GM20431 (cell line): ENCODE results near the gene QDPR.

Experiments used
- in situ Hi-C: fragments of 300-500 bp; cut with MseI, MboI; formaldehyde crosslinking; loops from one replicate; pipeline ENCODE4 v1.15.0; 2020; ENCODE audit warnings: low sequenced_read_pairs; ENCODE audit not compliant: unreplicated experiment

Gene QDPR

GRCh38 chr4:17534705-17535104 lies 22.8 kb upstream of the QDPR start:
- in situ Hi-C loops, result no loop called here

GRCh38 chr4:17531538-17532285 lies 19.8 kb upstream of the QDPR start:
- in situ Hi-C loops, result no loop called here

- in situ Hi-C loops, result no loop called here
These were observed 16.8 kb upstream of the QDPR start for GRCh38 chr4:17528551-17529165.

- in situ Hi-C loops, result no loop called here
These were observed 15.0 kb upstream of the QDPR start for GRCh38 chr4:17526695-17527477.

- in situ Hi-C loops, result no loop called here
These were observed 11.8 kb upstream of the QDPR start for GRCh38 chr4:17523662-17524061.

- in situ Hi-C loops, result no loop called here
These were observed 9.7 kb upstream of the QDPR start for GRCh38 chr4:17521595-17521994.

GRCh38 chr4:17517664-17518063 lies 5.8 kb upstream of the QDPR start:
- in situ Hi-C loops, result no loop called here

- in situ Hi-C loops, result no loop called here
These were observed 5.1 kb upstream of the QDPR start for GRCh38 chr4:17516980-17517379.

GRCh38 chr4:17515445-17516407 lies 3.8 kb upstream of the QDPR start:
- in situ Hi-C loops, result no loop called here

GRCh38 chr4:17514865-17515264 lies 3.0 kb upstream of the QDPR start, which contains the start of gene CLRN2:
Gene CLRN2, plus strand, starts transcription at chr4:17515165. Its CDS starts 102 bp downstream, at chr4:17515267.
- in situ Hi-C loops, result no loop called here

- in situ Hi-C loops, result no loop called here
These were observed 1.2 kb upstream of the QDPR start for GRCh38 chr4:17512973-17513665.

GRCh38 chr4:17511509-17511949 lies 361 bp downstream of the QDPR start:
- in situ Hi-C loops, result no loop called here

- in situ Hi-C loops, result no loop called here
These were observed 839 bp downstream of the QDPR start for GRCh38 chr4:17511051-17511450.

GRCh38 chr4:17510582-17510981 lies 1.3 kb downstream of the QDPR start:
- in situ Hi-C loops, result no loop called here

- in situ Hi-C loops, result no loop called here
These were observed 7.8 kb downstream of the QDPR start for GRCh38 chr4:17504081-17504480.

GRCh38 chr4:17502756-17503155 lies 9.1 kb downstream of the QDPR start:
- in situ Hi-C loops, result no loop called here

GRCh38 chr4:17500574-17500973 lies 11.3 kb downstream of the QDPR start:
- in situ Hi-C loops, result no loop called here

GRCh38 chr4:17497890-17498523 lies 13.9 kb downstream of the QDPR start:
- in situ Hi-C loops, result no loop called here
